ENCODE results near the gene MROH7. TPM values are rescaled to one million over a fixed set of nuclear protein-coding genes. Genes with fewer than 3 reads are reported as not detected.
A peak's percentile ranks its signal among the peaks of the same experiment; 100 is the strongest.

Gene MROH7
- under 0.01 and 0.13 TPM in 2 replicates for total RNA-seq

DNA sequence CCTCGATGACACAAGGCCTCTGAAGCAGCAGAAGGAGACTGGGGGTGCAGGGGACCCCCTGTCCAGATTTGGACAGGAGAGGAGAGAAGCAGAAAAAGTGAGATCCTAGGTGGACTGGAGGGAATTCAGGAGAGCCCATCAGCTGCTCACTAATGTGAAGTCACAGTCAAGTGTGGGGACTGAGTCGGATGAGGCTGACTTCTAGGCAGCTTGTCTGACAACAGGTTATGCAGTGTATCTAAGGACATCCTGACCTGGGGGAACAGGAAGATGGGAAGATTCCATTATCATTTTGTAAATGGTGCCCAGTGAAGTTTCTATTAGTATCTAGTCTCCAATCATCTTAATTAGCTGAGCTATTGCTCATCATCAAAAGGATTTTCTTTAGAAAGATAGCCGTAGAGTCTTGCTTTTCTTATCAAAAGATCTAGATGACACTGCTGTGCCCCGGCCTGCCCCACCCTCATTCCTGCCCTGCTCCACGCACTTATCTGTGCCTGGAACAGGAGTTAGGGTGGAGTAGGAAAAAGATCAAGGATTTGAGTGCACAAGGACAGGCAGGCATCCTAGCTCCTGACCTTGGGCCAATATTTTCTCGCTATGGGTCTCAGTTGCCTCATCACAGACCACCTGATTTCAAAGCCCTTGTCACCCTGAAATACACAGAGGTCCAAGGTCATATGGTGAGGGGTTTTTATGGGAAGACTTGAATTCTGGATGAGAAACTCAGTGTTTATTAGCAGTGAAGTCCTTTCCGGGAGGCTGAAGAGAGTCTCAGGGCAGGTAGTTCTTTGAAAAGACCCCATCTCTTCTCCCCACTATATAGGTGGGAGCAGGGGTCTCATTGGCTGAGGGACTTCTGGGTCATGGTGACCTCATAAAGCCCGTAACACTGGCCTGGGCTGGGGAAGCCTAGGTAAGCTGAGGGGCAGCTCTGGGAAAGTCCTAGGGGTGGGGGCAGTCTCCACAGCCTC lies at the start of gene MROH7:
Gene MROH7 (plus strand): TSS at position 924 of the 974 bp plus-strand sequence. CDS start 11,141 bp downstream, outside the sequence.
- no peak for DNase-seq (ENCODE audit: low read depth in 2 of 2)

DNA sequence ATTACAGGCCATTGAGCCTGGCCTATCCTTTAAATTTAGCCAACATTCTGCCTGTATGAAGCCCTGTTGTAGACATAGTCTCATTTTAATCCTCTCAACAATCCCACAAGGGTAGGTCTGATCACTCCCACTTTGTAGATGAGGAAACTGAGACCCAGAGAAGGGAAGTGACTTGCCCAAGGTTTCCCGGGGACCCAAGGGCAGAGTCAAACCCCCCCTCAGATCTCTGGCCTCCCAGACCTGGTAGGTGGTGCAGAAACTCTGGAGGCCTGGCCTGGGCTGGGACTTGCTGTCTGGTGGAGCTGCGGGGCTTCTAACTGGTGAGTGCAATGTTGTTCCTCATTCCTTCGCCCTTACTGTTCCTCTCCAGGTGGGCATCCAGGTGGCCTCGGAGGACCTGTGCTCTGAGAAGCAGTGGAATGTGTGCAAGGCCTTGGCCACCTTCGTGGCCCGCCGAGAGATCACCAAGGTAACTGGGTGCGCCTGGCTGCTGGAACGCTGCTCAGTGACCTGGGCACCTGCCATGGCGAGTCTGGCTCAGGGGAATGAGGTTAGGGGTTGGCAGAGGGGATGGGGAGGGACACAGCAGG lies 47.9 kb upstream of the MROH7 start:
- DNase-seq (ENCODE audit: low read depth in 2 of 2) = no peak

GRCh38 chr1:54594463-54594862 lies 47.1 kb upstream of the MROH7 start:
- no peak for DNase-seq (ENCODE audit: low read depth in 2 of 2)

DNA sequence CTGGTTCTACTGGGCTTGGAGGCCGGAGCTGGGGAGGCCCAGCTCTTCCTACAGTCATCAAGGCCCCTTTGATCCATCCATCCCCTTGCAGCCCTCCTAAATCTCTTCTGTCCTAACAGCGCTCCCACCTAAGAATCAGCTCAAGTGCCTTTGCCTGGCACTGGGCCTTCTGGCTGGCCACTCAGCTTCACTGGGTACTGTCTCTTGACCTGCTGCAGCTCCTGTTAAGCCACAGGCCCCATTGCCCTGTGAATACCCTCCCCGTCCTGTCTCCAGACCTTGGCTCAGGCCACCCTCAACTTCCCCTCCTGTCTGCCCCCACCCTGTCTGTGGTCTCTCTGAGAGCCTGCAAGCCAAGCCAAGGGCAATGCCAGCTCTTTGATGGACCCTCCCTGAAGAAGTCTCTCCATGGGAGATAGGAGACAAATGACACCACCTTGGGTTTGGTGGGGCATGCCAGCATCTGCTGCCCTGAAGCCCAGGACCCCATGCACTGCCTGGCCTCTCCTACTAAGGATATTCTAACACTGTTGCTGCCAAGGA lies 45.6 kb upstream of the MROH7 start:
- DNase-seq (ENCODE audit: low read depth in 2 of 2) = no peak

- DNase-seq (ENCODE audit: low read depth in 2 of 2) = no peak
These were observed 44.8 kb upstream of the MROH7 start for GRCh38 chr1:54596756-54597155.

GRCh38 chr1:54597455-54598030 lies 44.0 kb upstream of the MROH7 start:
- DNase-seq (ENCODE audit: low read depth in 2 of 2) = no peak

DNA sequence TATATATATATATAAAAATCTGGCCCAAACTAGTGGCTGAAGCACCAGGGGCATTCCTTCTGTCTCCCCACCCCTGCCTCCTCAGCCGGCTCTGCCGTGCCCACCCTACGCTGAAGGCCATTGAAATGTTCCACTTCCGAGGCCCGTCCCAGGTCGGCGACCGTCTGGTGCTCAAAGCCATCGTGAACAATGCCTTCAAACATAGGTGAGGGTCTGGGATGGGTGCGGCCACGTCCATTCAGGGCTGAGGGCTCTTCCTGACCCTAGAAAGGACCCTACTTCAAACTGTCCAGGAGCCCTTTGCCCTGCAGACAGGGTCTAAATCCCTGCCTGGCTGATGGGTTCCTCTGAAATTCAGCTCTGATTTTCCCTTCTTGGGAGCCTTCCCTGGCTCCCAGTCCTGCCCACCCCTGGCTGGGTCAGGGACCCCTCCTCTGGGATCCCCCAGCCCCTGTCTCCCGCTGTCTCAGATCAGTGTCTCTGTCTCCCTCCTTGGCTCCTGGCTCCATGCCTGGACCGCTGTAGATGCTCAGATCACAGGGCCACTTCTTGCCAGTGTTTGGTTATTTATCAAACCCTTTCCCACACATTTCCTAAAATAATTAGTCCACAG lies 42.3 kb upstream of the MROH7 start:
- no peak for DNase-seq (ENCODE audit: low read depth in 2 of 2)

DNA sequence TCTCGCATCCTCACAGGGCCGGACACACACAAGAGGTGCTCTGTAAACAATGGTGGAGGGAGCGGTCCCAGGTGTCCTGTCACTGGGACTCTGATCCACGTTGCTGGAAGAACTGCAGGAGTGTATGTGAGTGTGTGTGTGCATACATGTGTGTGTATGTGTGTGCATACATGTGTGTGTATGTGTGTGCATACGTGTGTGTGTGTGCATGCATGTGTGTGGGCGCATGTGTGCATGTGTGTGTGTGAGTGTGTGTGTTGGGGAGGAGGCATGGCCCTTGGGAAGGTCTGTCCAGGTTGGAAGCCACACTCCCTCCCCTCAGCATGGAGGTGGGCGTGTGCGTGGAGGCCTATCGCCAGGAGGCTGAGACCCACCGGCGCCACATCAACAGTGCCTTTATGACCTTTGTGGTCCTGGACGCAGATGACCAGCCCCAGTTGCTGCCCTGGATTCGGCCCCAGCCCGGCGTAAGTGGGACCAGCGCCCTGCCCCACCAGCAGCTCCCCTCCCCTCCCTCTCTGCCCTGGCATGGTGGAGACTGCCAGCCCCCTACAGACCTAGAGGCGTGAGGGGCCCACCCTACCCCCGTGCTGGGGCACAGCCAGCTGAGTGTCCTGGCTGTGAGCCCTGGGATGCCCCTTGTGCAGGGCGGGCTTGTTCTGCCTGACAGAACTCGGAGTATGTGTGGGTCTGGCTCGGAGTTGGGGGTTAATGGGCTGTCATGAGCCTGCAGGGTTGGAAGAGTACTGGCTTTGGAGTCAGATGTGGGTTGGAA lies 40.5 kb upstream of the MROH7 start:
- no peak for DNase-seq (ENCODE audit: low read depth in 2 of 2)

GRCh38 chr1:54601730-54602129 lies 39.9 kb upstream of the MROH7 start:
- DNase-seq (ENCODE audit: low read depth in 2 of 2) = no peak

GRCh38 chr1:54602554-54602953 lies 39.0 kb upstream of the MROH7 start:
- no peak for DNase-seq (ENCODE audit: low read depth in 2 of 2)

DNA sequence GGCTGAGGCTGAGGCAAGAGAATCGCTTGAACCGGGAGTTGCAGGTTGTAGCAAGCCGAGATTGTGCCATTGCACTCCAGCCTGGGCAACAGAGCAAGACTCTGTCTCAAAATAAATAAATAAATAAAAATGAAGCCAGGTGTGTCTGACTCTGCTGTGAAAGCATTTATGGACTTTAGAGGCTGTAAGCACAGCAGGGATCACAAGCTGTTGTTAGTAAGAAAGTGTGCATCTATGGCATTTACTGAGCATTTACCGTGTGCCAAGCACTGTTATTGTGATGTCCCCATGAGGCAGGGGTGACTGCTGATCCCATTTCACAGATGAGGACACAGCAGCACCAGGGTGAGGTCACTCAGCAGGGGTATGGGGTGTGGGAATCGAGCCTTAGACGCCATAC lies 38.3 kb upstream of the MROH7 start:
- DNase-seq (ENCODE audit: low read depth in 2 of 2) = no peak

GRCh38 chr1:54604051-54604450 lies 37.5 kb upstream of the MROH7 start:
- DNase-seq (ENCODE audit: low read depth in 2 of 2) = no peak

DNA sequence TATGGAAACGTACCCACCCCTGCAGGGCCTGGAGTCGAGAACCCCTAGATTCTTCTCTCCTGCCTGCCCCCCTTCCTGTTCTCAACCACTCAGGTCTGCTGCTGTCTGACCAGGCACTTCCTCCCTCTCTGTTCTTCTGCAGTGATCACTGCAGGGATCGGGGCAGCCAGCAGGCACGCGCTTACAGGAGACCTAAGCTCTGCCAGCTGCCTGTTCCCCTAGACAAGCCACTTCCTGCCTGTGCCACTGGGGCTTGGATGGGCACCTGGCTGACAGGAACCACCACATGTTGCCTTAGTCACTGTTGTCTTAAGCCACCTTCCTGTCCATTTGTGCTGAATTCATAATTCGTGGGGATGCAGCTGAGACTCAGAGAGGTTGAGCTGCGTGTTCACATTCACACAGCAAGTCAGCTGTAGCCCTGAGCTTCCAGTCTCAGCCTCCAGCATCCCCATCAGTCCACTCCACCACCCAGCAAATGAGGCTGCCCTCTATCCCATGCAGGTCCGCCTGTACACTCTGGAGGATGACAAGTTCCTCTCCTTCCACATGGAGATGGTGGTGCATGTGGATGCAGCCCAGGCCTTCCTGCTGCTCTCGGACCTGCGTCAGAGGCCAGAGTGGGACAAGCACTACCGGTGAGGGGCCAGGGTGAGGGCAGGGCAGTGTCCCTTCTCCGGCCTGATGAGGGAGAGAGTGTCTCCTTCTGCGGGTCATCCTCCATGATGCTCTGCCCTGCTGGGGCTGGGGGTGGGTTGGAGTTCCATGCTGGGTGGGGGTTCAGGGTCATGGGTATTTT lies 36.8 kb upstream of the MROH7 start:
- peak; percentile 12 to 62 for DNase-seq (ENCODE audit: low read depth in 2 of 2)

DNA sequence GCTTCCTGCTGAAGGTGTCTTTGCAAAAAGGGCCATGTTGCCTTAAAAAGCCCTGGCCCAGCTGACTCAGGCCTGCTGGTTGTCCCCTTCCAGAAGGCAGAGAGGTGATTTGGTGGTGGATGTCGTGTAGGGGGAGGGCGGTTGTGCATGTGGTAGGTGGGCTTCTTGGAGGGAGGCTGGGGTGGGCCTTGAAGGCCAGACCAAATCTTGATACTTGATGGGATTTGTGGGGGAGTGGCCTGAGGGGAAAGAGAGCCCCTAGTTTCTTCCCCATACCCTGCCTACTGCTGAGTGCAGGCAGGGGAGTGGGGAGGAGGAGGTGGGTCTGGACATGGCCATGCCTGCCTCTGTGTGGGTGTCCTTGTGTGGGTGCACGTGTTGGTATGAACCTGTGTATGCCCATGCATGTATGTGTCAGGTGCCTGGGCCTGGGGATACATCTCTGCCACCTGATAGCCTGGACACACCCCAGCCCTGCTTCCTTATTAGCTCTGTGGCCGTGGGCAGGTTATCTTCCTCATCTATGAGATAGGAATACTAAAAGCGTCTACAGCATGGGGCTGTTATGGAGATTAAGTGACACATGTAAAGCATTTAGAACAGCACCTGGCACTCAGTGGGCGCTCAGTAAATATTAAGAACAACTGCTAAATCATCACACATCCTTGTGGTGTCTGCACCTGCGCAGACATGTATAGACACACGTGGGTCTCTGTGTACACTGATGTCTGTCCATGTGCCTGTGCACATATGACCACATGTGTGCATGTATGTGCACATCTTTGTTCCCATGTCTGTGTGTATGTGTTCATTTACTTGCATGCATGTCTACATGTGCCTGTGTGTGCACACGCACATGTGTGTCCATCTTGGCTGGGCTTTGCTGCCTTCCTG lies 35.2 kb upstream of the MROH7 start:
- DNase-seq (ENCODE audit: low read depth in 2 of 2) = no peak

DNA sequence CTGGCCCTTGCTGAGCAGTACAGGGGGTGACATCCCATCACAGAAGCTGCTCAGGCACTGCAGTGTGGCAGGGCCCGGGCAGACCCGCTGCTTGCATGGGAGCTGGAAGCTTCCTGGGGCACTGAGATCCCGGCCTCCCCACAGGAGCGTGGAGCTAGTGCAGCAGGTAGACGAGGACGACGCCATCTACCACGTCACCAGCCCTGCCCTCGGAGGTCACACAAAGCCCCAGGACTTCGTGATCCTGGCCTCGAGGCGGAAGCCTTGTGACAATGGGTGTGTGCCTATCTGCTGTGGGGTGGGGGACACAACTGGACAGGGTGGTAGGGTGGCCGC lies 34.6 kb upstream of the MROH7 start:
- no peak for DNase-seq (ENCODE audit: low read depth in 2 of 2)

DNA sequence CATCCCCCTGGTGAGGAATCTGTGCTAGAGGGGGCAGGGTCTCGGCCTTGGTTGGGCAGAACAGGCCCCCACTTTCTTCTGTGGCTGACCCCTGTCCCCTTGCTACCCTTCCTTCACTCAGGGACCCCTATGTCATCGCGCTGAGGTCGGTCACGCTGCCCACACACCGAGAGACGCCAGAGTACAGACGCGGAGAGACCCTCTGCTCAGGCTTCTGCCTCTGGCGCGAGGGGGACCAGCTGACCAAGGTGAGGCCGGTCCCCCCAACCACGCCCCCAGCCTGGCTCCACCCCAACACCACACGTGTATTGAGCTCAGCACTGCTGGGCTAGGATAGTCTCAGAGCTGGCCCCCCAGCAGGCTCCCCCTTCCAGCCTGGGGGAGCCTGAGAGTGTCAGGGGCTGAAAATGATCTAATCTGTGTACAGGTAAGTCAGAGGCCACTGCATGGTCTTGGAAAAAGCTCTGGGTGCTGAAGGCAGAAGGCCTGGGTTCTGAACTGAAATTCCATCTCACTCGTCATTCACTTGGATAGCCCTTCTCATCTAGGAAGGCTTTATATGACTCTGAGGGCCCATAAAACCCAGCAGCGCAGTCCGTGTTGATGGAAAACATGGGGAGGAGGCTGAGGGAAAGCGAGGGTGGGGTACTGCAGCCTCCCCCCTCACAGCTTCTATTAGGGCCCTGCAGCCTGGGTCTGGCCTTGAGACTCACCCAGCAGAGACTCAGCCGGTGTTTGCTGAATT lies 33.6 kb upstream of the MROH7 start:
- no peak for DNase-seq (ENCODE audit: low read depth in 2 of 2)

- DNase-seq (ENCODE audit: low read depth in 2 of 2) = no peak
These were observed 32.9 kb upstream of the MROH7 start for GRCh38 chr1:54608566-54609230.

DNA sequence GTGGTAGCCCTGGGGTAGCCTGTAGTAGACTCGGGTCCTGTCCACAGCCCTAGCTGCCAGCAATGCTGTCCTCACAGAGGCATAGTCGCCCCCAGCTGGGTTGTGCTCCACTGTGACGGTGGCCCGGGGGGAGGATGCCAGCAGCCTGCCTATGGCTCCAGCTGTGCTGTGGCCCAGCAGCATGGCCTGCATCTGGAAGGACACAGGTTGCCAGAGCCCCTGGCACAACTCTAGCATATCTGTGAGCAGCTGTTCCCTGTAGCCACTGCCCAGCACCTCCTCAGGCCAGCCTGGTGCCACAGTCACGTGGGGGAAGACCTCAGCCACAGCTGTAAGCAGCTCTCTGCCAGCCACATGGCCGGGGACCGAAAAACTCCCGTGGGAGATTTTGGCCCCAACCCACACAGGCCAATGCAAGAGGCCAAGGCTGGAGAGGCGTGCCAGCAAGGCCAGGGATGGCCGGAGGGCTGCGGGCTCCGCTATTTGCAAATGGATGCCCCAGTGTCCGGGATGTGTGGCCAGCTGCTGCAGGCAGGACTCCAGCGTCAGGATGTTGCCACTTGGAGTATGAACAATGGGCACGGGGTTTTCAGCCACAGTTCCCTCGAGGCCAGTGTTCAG lies 32.2 kb upstream of the MROH7 start:
- no peak for DNase-seq (ENCODE audit: low read depth in 2 of 2)
